Measurements from ENCODE around the gene DNAJC4.

Gene DNAJC4

DNA sequence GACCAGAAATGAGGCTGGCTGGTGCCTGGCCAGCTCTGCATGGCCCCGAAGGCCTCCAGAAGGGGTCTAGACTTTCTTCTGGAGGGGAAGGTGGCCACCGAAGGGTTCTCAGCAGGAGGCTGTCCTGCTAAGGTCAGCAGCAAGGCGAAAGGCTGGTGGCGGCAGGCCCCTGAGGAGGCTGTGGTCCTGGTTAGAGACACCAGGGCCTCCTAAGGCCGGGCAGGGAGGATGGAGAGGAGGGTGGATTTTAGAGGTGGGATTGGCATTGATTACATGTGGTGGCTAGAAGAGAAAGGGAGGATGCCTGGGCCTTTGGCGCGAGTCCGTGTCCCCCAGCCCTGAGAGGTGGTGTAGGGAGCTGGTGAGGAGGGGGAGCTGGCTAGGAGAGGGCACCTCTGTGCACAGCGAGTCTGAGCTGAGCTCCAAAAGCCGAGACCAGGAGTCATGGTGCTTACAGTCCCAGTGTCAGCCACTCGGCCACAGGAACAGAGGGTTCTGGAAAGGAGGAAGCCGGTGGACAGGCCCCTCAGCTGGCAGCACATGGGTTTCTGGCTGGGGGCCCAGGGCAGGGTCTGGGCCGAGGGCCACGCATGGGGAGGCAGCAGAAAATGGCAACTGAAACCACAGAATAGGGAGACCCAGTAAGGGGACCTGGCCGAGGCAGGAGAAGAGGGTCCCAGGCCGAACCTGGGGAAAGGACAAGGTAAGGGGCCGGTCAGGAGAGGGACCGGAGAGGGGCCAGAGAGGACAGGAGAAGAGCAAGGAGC, 21.4 kb upstream of the DNAJC4 start:
- no peak for DNase-seq

DNA sequence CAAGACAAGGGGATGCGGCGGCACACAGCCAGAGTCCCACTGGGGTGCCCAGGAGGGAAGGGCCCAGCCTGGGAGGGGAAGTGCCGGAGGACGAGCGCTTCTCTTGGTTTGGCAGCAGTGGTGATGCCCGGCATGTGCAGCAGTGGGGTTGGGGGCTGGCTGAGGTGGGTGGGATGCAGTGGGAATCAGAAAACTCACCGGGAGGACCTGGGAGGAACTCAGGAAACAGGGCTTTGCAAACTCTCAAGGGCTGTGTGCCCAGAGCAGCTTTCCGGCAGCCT, 20.8 kb upstream of the DNAJC4 start:
- DNase-seq = no peak

DNA sequence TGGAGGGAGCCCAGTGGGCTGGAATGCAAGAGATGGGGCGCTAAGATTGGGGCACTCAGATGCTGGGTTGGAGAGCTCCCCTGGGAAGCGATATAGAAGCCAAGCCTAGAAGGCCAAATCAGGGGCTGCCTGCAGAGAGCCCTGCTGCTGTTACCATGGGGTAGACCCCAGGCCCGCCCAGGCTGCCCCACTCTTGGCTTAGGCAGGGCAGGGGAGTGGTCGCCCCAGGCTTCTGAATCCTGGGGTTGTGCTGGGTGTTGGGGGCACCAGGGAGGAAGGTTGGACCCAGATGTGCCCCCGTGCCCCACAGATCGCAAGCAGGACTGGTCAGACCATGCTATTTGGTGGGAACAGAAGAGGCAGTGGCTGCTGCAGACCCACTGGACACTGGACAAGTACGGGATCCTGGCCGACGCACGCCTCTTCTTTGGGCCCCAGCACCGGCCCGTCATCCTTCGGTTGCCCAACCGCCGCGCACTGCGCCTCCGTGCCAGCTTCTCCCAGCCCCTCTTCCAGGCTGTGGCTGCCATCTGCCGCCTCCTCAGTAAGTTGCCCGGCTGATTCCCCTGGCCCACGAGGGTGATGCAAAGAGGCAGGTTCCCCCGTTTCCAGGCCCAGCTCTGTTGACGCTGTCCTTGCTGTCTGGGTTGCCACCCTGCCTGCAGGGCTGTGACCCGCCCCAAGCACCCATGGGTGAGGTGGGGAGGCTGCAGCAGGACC, 19.9 kb upstream of the DNAJC4 start:
- no peak for DNase-seq

DNA sequence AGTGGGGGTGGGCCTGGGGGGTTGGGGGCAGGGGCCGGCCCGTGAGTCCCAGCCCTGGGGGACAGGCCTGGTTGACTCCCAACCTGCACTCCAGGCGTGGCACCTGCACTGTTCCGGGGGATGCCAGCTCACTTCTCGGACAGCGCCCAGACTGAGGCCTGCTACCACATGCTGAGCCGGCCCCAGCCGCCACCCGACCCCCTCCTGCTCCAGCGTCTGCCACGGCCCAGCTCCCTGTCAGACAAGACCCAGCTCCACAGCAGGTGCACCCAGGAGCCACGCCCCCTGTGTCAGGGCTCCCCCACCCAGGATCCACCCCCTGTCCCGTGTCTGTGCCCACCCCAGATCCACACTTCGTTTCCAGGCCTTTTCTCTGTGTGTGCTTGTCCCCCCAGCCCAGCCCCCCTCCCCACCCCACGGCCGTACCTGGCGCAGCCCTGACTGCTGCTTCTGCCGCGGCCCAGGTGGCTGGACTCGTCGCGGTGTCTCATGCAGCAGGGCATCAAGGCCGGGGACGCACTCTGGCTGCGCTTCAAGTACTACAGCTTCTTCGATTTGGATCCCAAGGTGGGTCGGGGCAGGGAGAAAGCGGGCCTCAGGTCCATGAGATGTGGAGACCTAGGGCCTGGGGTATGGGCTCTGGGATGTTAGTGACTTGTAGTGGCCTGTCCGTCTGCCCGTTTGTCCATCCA, 19.0 kb upstream of the DNAJC4 start:
- no peak for DNase-seq

DNA sequence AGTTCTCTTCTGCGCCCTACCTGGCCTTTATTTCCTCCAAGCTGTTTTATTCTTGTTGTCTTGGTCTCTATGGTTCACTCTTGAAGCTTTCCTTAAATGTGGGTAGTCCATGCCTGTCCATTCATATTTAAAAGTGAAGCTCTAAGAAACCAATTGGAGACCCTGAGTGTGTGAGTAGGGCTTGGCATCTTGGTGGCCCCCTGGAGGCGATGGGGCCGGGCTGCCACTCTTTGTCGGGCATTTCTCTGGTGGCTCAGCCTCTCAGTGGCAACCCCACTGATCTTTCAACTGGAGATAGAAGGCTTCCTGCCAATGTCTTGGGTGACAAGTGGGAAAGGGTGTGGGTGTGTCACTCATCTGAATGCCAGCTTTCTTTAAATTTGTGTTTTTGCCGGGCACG, 13.5 kb upstream of the DNAJC4 start:
- DNase-seq = no peak

DNA sequence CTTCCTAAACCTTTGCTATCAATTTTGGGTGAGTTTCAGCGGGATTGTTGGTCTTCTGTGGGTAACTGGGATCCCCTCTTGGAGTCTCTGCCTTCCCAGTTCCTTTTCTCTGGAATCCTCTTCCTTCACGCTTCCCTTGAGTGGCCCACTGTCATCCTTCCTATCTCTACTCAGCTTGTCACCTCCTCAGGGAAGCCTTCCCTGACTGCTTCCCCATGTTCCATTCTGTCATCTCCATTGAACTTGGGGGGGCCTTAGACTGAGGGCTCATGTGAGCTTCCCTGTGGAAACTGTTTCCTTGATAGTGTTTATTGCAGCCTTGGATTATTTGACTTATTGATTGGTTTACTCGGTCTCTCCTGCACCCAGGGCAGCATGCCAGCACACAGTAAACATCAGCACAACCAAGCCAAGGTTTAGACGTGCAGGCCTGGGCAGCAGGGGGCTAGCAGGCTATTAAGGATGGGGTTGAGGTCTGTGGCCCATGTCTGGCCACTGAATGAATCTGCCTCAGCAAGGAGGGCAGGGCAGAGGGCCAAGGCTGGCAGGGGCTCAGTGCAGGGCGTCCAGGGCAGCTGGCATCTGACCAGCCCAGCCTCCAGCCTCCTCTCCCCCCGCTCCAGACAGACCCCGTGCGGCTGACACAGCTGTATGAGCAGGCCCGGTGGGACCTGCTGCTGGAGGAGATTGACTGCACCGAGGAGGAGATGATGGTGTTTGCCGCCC, 11.6 kb upstream of the DNAJC4 start:
- no peak for DNase-seq

DNA sequence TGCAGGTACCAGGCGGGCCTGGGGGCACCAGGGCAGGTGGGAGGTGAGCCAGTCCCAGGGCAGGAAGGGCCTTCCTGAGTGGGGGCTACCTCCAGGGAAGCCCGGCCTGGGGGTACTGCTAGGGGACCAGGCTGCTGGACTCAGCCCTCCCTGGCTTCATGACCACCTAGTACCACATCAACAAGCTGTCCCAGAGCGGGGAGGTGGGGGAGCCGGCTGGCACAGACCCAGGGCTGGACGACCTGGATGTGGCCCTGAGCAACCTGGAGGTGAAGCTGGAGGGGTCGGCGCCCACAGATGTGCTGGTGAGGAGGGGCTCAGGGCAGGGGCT, 11.0 kb upstream of the DNAJC4 start:
- no peak for DNase-seq

DNA sequence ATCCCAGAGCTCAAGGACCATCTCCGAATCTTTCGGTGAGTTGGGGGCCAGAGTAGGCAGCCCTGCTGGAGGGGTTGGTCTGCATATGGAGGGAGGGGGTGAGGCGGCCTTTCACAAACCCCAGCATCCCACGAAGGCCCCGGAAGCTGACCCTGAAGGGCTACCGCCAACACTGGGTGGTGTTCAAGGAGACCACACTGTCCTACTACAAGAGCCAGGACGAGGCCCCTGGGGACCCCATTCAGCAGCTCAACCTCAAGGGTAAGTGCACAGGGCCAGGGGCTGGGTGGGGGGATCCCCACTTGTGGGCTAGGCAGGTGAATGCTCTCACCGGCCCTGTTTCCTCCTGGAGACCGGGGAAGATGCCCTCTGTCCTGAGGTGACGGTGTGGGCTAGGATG, 10.6 kb upstream of the DNAJC4 start:
- DNase-seq = no peak

DNA sequence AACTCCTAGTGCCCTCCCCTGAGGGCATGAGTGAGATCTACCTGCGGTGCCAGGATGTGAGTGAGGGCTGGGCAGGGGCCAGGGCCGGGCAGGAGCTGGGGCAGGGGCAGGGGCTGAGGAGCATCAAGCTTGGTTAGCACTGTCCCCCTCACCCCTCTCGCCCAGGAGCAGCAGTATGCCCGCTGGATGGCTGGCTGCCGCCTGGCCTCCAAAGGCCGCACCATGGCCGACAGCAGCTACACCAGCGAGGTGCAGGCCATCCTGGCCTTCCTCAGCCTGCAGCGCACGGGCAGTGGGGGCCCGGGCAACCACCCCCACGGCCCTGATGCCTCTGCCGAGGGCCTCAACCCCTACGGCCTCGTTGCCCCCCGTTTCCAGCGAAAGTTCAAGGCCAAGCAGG, 10.1 kb upstream of the DNAJC4 start:
- DNase-seq = no peak

DNA sequence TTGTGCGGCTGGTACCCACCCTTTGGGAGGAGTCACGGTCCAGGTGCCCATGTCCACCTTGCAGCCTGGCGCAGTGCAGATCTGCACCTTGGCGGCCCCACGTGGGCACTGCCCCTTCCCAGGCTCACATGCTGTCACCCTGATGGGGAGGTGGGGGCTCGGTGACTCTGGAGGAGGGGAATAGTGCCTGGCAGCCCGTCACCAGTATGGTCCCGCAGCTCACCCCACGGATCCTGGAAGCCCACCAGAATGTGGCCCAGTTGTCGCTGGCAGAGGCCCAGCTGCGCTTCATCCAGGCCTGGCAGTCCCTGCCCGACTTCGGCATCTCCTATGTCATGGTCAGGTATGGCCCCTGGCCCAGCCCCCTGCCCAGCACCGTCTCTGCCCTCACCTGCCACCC, 9.6 kb upstream of the DNAJC4 start:
- DNase-seq = no peak

DNA sequence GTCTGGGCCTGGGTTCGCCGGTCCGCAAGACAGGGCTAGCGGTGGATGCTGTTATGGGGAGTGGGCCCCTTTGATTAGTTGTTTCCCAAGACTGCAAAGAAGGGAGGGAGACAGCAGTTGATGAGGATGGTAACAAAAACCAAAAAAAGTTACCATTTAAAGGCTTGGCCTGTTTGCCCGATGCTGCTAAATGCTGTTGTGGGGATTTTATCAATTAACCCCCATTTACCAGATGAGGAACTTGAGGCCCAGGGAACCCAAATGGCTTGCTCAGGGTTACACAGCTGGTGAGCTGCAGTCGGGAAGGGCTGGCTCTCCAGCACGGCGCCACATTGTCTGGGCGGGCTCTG, 7.7 kb upstream of the DNAJC4 start:
- no peak for DNase-seq

DNA sequence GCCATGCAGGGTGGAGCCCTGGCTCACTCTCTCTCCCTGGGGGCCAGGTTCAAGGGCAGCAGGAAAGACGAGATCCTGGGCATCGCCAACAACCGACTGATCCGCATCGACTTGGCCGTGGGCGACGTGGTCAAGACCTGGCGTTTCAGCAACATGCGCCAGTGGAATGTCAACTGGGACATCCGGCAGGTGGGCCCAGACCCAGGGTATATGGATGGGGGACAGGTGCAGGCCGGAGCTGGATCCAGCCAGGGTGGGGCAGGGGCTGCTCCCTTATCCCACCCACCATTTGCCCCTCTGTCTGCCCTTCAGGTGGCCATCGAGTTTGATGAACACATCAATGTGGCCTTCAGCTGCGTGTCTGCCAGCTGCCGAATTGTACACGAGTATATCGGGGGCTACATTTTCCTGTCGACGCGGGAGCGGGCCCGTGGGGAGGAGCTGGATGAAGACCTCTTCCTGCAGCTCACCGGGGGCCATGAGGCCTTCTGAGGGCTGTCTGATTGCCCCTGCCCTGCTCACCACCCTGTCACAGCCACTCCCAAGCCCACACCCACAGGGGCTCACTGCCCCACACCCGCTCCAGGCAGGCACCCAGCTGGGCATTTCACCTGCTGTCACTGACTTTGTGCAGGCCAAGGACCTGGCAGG, 7.2 kb upstream of the DNAJC4 start:
- DNase-seq = no peak

DNA sequence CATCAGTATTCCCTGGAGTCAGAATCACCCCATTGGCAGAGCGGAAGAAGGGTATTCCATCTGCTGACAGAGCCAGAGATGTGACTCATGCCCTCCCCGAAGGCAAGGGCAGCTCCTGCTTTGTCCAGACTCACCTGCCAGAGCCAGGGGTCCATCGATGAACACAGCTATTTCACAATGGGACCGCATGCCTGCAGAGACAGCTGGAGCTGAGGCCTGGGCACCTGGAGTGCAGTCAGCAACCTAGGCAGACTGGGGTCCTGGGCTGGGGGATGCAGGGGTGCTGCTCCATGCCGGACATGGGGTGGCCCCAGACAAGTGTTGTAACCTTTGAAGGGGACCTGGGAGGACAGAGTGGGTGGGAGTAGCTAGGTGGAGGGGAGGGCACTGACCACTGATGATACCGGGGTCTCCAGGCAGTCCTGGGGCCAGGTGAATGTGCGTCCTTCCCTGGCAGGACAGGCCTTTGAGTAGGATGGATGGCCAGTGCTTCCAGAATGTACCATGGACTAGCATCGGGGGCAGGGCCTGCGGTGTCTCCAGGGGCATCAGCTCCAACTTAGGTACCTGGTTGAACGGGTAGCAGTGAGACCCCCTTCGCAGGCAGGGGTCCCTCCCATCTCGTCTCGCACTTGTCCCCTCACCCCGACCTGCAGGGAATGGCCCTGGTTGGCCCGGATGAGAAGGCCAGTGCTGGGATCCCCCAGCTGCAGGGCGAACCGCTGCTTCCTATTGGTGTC, 6.0 kb upstream of the DNAJC4 start:
- no peak for DNase-seq

DNA sequence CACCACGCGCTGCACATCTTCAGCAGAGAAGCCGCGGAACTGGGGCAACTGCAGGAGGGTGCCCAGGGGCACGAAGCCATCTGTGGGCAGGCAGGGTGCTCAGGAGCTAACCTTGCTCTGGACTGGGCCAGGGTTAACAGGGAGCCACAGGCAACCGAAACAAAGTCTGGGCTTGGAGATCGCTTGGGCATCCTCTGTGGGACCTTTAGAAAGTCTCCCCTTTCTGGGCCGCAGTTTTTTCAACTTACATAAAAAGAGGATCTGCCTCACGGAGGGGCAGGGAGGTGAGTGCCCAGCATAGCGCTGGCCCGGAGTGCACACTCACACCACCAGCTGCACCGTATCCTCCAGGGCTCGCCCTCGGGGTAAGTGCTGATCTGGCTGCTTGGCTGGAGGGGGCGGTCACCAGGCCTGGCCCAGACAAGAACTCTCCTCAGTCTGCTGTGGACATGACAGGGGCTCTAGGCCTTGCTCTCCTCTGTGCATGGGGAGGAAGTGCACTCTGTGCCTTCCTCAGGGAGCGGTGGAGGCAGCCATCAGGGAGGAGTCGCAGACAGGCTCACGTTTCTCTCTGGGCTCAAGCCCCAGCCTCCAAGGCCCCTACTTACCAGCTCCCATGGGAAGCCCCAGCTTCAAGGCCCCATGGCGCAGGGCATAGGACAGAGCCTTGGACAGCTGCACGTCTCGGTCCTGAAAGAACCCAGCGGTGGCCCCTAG, 5.3 kb upstream of the DNAJC4 start:
- no peak for DNase-seq

DNA sequence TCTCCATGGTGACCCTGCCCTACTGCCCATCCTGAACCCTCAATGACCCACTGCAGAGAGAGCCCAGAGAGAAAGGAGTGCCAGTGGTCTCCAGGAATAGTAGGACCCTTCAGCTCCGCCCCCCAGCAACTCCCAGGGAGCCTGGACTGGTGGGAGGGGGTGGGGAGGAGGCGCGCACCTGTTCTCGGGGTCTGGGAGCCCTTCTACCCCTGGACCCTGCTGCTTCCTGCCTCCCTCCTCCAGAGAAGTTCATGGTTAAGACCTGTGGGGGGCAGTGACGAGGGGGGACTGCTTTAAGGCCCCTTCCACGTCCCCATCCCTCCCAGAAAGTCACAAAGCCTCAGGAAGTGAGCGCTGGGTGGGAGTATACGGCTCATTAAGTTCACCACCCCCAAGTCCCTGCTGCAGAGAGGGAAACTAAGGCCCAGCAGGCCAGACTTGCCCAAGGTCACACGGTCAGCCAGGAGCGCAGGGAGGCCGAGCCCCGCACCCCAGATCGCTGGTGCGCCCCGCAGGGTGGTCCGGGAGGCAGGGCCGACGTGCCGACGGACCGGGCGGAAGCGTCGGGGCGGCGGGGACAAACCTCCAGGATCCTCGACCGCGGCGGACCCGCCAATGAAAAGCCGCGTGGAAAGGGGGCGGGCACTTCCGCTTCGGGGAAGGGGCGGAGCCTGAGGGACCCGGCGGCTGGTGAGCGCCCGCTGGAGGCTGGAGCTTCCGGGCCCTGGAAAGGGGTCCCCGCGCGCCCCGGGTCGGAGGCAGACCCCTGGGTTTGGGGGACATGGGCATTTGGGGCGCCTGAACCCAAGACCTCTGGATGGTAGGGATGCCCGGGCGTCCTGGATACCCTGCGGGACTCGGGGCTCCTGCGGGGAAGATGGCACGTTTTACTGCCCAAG, 4.5 kb upstream of the DNAJC4 start, which contains the start of the genes NUDT22 and TRPT1:
Gene NUDT22 (plus strand): TSS at position 667 of the 899 bp plus-strand sequence. CDS start 379 bp downstream, outside the sequence.
Gene TRPT1 (minus strand): TSS at position 579 of the 899 bp plus-strand sequence. CDS start 326 bp downstream, at position 253.
- DNase-seq = peak; percentile 88

DNA sequence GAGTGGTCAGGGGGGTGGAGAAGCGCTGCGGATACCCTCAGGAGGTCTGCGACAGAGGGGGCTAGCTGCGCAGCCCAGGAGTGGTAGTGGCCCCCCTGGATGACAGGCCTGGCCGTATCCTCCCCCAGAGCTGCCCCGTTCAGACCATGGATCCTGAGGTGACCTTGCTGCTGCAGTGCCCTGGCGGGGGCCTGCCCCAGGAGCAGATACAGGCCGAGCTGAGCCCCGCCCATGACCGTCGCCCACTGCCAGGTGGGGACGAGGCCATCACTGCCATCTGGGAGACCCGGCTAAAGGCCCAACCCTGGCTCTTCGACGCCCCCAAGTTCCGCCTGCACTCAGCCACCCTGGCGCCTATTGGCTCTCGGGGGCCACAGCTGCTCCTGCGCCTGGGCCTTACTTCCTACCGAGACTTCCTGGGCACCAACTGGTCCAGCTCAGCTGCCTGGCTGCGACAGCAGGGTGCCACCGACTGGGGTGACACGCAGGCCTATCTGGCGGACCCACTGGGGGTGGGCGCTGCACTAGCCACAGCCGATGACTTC, 3.8 kb upstream of the DNAJC4 start:
- DNase-seq = peak; percentile 41

DNA sequence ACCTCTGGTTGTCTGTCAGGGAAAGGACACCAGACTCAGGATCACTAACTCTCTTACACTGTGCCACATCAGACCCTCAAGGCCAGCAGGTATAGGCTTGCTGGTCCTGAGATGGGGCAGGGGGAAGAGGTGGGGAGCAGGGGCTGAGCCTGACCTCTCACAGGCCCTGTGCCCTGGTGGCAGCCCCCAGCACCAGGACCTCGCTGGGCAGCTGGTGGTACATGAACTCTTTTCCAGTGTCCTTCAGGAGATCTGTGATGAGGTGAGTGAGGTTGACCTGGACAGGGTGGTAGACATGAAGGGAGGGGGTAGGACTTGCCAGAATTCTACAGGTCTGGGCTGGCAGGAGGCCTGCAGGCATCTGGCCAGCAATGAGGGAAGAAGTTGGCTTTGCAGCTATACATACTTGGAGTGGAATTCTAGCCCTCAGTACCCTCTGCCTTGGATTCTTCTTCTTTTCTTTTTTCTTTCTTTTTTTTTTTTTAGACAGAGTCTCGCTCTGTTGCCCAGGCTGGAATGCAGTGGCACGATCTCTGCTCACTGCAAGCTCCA, 2.9 kb upstream of the DNAJC4 start:
- no peak for DNase-seq

DNA sequence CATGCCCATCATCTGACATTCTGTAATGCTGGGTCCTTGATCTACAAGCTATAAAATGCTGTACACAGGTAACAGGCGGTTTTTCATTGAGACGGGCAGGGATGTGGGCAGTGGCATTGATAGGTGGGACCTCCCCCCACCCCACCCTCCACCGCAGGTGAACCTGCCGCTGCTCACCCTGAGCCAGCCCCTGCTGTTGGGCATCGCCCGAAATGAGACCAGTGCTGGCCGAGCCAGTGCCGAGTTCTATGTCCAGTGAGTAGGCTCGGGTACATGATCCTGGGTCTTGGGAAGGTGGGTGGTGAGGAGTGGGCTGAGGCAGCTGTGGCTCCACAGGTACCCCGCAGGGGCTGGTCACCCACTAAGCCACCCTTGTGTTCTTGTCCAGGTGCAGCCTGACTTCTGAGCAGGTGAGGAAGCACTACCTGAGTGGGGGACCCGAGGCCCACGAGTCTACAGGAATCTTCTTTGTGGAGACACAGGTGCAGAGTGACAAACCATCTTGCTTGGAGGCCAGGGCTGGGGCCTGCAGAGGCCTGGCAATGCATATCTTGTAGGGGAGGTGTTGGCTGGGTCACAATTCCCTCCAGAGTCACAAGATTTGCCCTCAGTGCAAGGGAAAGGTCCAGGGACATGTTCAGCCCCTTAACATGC, 1.1 kb upstream of the DNAJC4 start:
- DNase-seq = no peak

DNA sequence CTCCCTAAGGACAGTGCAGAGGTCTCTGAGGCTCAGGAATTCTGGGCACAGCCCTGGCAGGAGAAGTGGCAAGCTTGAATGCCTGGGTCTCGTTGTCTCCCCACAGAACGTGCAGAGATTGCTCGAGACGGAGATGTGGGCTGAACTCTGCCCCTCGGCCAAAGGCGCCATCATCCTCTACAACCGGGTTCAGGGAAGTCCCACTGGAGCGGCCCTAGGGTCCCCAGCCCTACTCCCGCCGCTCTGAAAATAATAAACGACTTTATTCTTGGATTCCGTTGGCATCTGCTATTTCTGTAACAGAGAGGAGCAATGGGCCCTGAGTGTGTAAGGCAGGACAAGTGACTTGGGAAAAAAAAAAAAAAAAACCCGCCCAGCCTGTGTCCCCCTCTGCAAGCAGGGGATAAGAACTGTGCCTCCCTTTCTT, 591 bp upstream of the DNAJC4 start:
- DNase-seq = no peak

Data from activated CD4-positive, alpha-beta T cell treated with anti-CD3 and anti-CD28 coated beads, Interleukin-2, amount 50 U/mL, for 1 hour (primary cell).